ENCODE data around the gene MLX.
A peak's percentile ranks its signal among the peaks of the same experiment; 100 is the strongest.

The MLX gene

DNA sequence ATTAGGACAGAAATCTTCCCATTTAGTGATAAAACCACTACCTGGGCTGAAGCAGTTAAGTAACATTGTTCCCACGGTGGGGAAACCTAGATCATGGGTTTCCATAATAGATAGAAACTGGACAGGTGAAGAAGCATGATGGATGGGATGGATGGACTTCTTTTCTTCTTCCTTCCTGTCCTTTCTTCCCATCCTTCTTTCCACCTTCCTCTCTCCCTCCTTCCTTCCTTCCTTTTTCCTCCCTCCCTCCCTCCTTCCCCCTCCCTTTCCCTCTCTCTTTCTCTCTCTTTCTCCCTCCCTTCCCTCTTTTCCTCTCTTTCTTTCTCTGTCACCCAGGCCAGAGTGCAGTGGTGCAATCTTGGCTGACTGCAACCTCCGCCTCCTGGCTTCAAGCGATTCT, 7.6 kb downstream of the MLX start:
- no peak overlapping the region for H3K4me2 ChIP-seq (ENCODE audit: low read length)
- no peaks in the 10 kb centered on the region for H3K9me3 ChIP-seq (replicated peaks; ENCODE audit: low read length)
- H3K9ac ChIP-seq (ENCODE audit: low read depth, low read length), result no peak overlapping the region
- H3K4me1 ChIP-seq (ENCODE audit: control insufficient read depth, insufficient read depth, low read length), result peaks cover 22% of the 10 kb centered on the region
- H3K36me3 ChIP-seq (ENCODE audit: insufficient read depth, low read length), result peaks cover 54% of the 10 kb centered on the region
- H3K4me3 ChIP-seq (ENCODE audit: low read length), result no peak overlapping the region
- no peaks in the 10 kb centered on the region for H3K27me3 ChIP-seq (ENCODE audit: control insufficient read depth, insufficient read depth, low read length)

DNA sequence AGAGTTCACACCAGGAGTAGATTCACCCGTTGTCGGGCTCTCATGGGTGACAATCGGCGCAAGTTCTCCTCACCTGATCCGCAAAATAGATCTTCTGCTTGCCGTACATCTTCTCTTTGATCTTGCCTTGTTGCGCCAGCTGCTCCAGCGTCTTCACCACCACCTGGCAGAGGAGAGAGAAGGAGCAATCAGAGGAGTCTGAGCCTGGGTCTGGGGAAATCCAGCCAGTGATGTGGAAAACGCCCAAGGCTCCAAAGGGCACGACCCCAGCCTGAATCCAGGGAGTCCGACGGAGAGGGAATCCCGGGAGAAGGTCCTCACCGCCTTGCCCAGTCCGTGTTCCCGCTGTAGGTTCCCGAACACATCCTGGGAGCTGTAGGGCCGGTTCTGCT, 10.2 kb downstream of the MLX start:
- Histone ChIP-seq H3K4me1 (ENCODE audit: control insufficient read depth, insufficient read depth, low read length) (peaks cover 16% of the 10 kb centered on the region), H3K9me3 (replicated peaks; ENCODE audit: low read length) (no peaks in the 10 kb centered on the region), H3K27me3 (ENCODE audit: control insufficient read depth, insufficient read depth, low read length) (no peaks in the 10 kb centered on the region), H3K9ac (ENCODE audit: low read depth, low read length) (peak overlapping the region; percentile 92), H3K36me3 (ENCODE audit: insufficient read depth, low read length) (peaks cover 46% of the 10 kb centered on the region), H3K4me3 (ENCODE audit: low read length) (peak overlapping the region; percentile 77), H3K4me2 (ENCODE audit: low read length) (peak overlapping the region; percentile 93)

DNA sequence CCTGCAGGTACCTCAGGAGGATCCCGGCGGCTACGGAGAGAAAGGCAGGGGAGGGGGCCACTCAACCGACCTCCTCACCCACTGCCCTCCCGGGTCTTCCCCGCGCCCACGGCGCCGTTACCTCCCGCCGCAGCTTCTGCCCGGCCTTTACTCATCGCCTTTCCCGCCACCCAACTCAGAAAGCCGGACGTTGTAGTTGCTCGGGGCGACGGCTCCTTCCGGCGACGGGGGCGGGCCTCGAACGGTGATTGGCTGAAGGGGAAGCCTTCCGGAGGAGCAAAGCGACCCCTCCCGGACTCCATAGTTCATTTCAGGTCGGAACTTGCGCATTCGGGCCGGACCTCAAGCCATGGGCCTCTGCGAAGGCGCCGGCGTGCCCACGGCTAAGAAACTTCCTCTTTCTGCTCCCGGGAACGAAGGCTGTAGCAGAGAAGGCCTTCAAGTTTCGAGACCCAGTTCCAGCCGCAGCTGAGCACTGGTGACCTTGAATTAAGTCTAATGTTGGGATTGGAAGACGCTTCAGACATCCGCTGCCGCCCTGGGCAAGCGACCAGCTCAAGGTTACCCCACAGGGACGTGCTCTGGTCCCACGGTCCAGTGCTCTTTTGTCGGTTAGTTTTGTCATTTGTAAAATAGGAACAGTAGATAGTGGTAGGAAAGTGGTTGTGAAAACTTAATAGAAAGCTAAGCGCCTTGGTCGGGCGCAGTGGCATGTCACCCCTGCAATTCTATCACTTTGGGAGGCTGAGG, 10.8 kb downstream of the MLX start, which contains the start of gene PSMC3IP:
TSS of gene PSMC3IP (minus strand) at position 198 of the 750 bp plus-strand sequence. CDS start at position 155, 43 bp downstream.
- Histone ChIP-seq H3K4me3 (ENCODE audit: low read length) (peak within 1 kb of the TSS; percentile 77), H3K27me3 (ENCODE audit: control insufficient read depth, insufficient read depth, low read length) (no peaks in the 10 kb centered on the region), H3K9me3 (replicated peaks; ENCODE audit: low read length) (no peaks in the 10 kb centered on the region), H3K4me1 (ENCODE audit: control insufficient read depth, insufficient read depth, low read length) (peaks cover 16% of the 10 kb centered on the region), H3K4me2 (ENCODE audit: low read length) (peak within 1 kb of the TSS; percentile 93), H3K36me3 (ENCODE audit: insufficient read depth, low read length) (peaks cover 46% of the 10 kb centered on the region), H3K9ac (ENCODE audit: low read depth, low read length) (peak within 1 kb of the TSS; percentile 92)

DNA sequence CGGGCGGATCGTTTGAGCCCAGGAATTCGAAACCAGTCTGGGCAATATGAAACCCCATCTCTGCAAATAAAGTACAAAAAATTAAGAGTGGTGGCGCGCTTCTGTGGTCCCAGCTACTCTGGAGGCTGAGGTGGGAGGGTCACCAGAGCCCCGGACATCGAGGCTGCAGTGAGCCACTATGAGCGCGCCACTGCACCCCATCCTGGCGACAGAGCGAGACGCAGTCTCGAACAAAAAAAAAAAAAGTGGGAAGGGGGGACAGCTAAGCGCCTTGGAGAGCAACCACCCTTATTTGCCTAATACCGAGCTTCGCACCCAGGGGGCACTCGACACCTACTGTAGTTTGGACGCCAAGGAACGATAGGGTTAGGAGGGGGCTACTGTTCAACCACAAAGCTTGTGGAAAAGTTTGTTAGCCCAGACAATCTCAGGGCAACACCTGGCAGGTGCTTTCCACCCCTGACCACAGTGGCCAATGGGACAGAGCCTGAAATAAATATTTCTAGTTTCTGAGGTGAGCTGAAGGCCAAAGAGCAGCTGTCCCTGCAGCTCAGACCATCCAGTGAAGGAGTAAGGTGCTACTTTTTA, 11.5 kb downstream of the MLX start:
- H3K4me1 ChIP-seq (ENCODE audit: control insufficient read depth, insufficient read depth, low read length), result peaks cover 16% of the 10 kb centered on the region
- H3K9me3 ChIP-seq (replicated peaks; ENCODE audit: low read length), result no peaks in the 10 kb centered on the region
- no peaks in the 10 kb centered on the region for H3K27me3 ChIP-seq (ENCODE audit: control insufficient read depth, insufficient read depth, low read length)
- H3K9ac ChIP-seq (ENCODE audit: low read depth, low read length), result peak overlapping the region; percentile 92
- H3K4me2 ChIP-seq (ENCODE audit: low read length), result peak overlapping the region; percentile 93
- peak overlapping the region; percentile 77 for H3K4me3 ChIP-seq (ENCODE audit: low read length)
- H3K36me3 ChIP-seq (ENCODE audit: insufficient read depth, low read length), result peaks cover 46% of the 10 kb centered on the region

DNA sequence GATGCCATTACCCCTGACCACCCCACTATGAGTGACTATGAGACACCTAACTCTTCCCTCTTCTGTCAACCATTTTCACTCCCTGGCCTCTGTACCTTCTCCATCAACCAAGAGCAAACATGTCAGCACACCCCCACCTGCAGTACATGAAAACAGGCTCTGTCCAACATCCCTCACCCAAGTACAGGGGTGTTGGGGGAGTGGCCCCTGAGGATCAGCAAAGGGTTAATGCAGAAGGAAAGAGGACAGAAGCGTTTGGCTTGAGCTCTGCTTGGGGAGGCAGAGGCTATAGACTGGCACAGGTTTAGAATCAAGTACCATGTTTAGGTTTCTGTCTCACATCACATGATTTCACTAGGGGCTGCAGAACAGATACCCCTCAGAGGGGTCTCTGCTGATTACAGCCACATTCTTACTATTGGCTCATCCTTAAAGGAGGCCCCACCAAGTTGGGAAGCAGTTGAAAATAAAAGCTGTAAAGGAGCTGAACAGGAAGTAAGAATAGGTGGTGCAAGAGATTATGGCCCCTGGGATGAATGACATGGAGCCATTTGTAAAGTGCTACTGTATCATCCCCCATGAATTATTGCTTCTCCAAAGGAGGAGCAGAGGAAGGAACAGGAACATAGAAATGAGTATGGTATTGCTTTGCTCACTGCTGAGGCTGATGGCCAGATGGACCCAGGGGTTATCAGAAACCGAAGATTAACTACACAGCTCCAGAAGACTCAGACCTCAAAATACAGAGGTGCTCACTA, 13.1 kb downstream of the MLX start:
- H3K9ac ChIP-seq (ENCODE audit: low read depth, low read length), result no peak overlapping the region
- no peaks in the 10 kb centered on the region for H3K27me3 ChIP-seq (ENCODE audit: control insufficient read depth, insufficient read depth, low read length)
- no peaks in the 10 kb centered on the region for H3K9me3 ChIP-seq (replicated peaks; ENCODE audit: low read length)
- no peak overlapping the region for H3K4me2 ChIP-seq (ENCODE audit: low read length)
- H3K4me3 ChIP-seq (ENCODE audit: low read length), result no peak overlapping the region
- H3K36me3 ChIP-seq (ENCODE audit: insufficient read depth, low read length), result peaks cover 48% of the 10 kb centered on the region
- peaks cover 14% of the 10 kb centered on the region for H3K4me1 ChIP-seq (ENCODE audit: control insufficient read depth, insufficient read depth, low read length)

DNA sequence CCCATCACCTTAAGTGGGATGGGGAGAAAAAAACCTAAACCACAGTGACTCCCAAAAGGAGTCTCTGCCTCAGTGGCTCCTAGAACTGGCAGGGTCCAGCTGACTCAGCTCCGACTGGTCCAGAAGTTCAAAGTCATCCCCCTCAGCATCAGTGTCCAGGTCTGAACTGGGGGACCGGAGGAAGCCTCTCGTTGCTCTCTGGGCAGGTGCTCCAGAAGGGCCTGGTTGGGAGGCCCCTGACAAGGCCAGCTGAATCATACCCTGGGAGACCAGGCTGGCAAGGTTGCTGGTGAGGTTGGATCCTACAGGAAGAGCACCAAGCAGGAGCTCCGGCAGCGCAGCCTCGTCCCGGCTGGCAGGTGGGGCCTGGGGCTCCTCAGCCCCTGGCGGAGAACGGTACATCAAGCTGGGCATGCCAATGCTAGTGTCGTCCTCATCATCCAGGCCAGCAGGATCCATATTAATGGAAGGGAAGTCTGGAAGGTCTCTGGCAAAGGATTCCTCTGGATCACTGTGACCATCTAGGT, 14.9 kb downstream of the MLX start:
- peaks cover 61% of the 10 kb centered on the region for H3K36me3 ChIP-seq (ENCODE audit: insufficient read depth, low read length)
- peaks cover 5% of the 10 kb centered on the region for H3K4me1 ChIP-seq (ENCODE audit: control insufficient read depth, insufficient read depth, low read length)
- no peak overlapping the region for H3K4me3 ChIP-seq (ENCODE audit: low read length)
- H3K27me3 ChIP-seq (ENCODE audit: control insufficient read depth, insufficient read depth, low read length), result no peaks in the 10 kb centered on the region
- H3K9ac ChIP-seq (ENCODE audit: low read depth, low read length), result no peak overlapping the region
- no peak overlapping the region for H3K4me2 ChIP-seq (ENCODE audit: low read length)
- H3K9me3 ChIP-seq (replicated peaks; ENCODE audit: low read length), result no peaks in the 10 kb centered on the region

DNA sequence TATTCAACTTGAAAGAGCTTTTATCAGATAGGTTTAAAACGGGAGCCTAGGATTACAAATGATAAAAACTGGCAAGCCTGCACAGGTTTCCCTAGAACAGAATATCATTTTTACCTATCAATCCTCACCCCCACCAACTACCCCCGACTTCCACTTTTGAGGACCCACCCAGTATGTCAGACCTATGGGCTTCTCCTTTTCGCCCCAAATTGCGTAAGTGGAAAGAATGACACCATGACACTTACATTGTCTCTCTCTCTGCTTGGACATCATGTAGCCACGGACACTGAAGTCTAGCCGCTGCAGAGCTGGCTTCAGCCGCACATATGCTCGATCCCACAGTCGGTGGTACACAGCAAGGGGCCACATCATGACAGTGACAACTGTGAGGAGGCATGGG, 18.0 kb downstream of the MLX start:
- no peak overlapping the region for H3K9ac ChIP-seq (ENCODE audit: low read depth, low read length)
- peaks cover 80% of the 10 kb centered on the region for H3K36me3 ChIP-seq (ENCODE audit: insufficient read depth, low read length)
- H3K4me1 ChIP-seq (ENCODE audit: control insufficient read depth, insufficient read depth, low read length), result no peaks in the 10 kb centered on the region
- H3K4me3 ChIP-seq (ENCODE audit: low read length), result no peak overlapping the region
- no peaks in the 10 kb centered on the region for H3K9me3 ChIP-seq (replicated peaks; ENCODE audit: low read length)
- no peaks in the 10 kb centered on the region for H3K27me3 ChIP-seq (ENCODE audit: control insufficient read depth, insufficient read depth, low read length)
- H3K4me2 ChIP-seq (ENCODE audit: low read length), result no peak overlapping the region

DNA sequence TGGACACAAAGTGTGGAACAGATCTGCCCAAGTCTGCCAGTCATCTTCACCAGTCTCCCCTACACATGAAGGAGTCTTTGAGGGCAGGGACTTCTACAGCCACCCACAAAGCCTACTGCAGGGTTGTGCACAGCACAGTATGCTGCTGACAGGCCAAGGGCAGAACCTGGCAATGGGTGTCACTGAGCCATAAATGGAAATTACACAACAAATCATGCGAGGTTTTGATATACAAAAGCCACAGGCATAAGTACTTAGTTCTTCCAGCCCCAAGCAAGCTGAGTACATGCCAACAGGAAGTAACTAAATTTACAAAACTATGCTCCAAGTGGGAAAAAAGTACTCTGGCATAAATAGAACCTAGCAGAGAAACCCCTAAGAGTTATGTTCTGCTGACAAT, 18.5 kb downstream of the MLX start:
- Histone ChIP-seq H3K4me2 (ENCODE audit: low read length) (no peak overlapping the region), H3K27me3 (ENCODE audit: control insufficient read depth, insufficient read depth, low read length) (no peaks in the 10 kb centered on the region), H3K9me3 (replicated peaks; ENCODE audit: low read length) (no peaks in the 10 kb centered on the region), H3K9ac (ENCODE audit: low read depth, low read length) (no peak overlapping the region), H3K4me1 (ENCODE audit: control insufficient read depth, insufficient read depth, low read length) (no peaks in the 10 kb centered on the region), H3K36me3 (ENCODE audit: insufficient read depth, low read length) (peaks cover 79% of the 10 kb centered on the region), H3K4me3 (ENCODE audit: low read length) (no peak overlapping the region)

DNA sequence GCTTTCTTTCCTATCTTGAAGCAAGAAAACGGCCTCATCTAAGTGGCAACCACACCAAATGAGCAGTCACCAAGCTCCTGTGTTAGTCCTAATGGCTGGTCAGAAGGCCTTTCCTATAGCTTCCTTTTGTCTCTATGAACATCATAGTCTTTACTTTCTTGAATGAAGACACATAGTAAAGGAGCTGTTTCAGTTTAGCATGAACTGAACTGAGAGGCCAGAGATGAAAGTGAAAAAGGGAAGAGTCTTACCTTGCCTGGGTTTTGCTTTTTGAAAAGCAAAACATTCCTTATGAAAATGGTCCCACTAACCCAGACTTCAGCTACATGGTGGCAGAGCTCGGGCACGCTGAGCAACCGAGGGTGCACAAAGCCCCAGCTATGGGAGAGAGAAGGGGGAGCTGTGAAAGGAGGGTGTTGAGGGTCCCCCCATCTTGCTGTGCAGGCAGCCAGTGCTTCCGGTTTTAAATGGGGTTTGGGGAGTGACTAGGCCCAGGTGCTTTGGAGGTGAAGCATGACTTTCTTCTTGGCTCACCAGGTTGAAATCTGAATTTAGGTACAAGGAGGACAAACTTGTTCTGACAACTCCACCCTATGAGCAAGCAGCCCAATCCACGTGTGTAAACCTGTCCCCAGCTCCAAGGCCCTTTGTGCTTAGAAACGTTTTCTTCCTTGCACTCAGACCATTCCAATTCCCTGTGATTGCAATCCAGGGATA, 19.8 kb downstream of the MLX start:
- peaks cover 84% of the 10 kb centered on the region for H3K36me3 ChIP-seq (ENCODE audit: insufficient read depth, low read length)
- H3K4me3 ChIP-seq (ENCODE audit: low read length), result no peak overlapping the region
- no peaks in the 10 kb centered on the region for H3K27me3 ChIP-seq (ENCODE audit: control insufficient read depth, insufficient read depth, low read length)
- no peak overlapping the region for H3K4me2 ChIP-seq (ENCODE audit: low read length)
- no peaks in the 10 kb centered on the region for H3K4me1 ChIP-seq (ENCODE audit: control insufficient read depth, insufficient read depth, low read length)
- no peak overlapping the region for H3K9ac ChIP-seq (ENCODE audit: low read depth, low read length)
- H3K9me3 ChIP-seq (replicated peaks; ENCODE audit: low read length), result no peaks in the 10 kb centered on the region

DNA sequence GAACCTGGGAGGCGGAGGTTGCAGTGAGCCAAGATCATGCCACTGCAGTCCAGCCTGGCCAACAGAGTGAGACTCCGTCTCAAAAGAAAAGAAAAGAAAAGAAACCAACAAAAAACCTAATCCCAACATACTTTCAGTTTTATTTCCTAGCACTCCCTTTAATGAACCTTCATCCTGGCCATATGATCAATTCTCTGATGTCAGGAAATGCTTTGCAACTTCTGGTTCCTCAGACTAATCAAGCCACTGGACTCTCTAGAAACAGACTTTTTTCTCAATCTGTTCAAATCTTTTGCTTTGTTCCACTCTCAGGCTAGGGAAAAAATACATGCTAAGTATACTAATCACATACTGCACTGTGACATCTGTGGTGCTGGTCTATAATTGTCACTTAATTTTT, 24.0 kb downstream of the MLX start:
- H3K9me3 ChIP-seq (replicated peaks; ENCODE audit: low read length), result no peaks in the 10 kb centered on the region
- no peaks in the 10 kb centered on the region for H3K27me3 ChIP-seq (ENCODE audit: control insufficient read depth, insufficient read depth, low read length)
- H3K4me2 ChIP-seq (ENCODE audit: low read length), result no peak overlapping the region
- no peak overlapping the region for H3K4me3 ChIP-seq (ENCODE audit: low read length)
- H3K36me3 ChIP-seq (ENCODE audit: insufficient read depth, low read length), result peaks cover 45% of the 10 kb centered on the region
- H3K9ac ChIP-seq (ENCODE audit: low read depth, low read length), result no peak overlapping the region
- H3K4me1 ChIP-seq (ENCODE audit: control insufficient read depth, insufficient read depth, low read length), result no peaks in the 10 kb centered on the region

DNA sequence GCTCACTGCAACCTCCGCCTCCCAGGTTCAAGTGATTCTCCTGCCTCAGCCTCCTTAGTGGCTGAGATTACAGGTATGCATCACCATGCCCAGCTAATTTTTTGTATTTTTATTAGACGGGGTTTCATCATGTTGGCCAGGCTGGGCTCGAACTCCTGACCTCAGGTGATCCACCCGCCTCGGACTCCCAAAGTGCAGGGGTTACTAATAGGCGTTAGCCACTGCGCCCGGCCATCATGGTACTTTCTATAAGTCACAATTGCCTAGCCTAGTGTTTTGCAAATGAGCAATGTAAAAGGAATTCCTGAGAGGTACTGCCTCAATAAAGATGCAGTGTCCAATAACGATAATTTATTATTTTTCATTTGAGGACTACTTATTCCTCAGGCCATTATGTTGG, 24.5 kb downstream of the MLX start:
- Histone ChIP-seq H3K36me3 (ENCODE audit: insufficient read depth, low read length) (peaks cover 40% of the 10 kb centered on the region), H3K4me2 (ENCODE audit: low read length) (no peak overlapping the region), H3K9me3 (replicated peaks; ENCODE audit: low read length) (no peaks in the 10 kb centered on the region), H3K4me1 (ENCODE audit: control insufficient read depth, insufficient read depth, low read length) (no peaks in the 10 kb centered on the region), H3K27me3 (ENCODE audit: control insufficient read depth, insufficient read depth, low read length) (no peaks in the 10 kb centered on the region), H3K4me3 (ENCODE audit: low read length) (no peak overlapping the region), H3K9ac (ENCODE audit: low read depth, low read length) (no peak overlapping the region)

All from skeletal muscle satellite cell (primary cell).